ENCODE results near the gene TNFRSF18.

DNA sequence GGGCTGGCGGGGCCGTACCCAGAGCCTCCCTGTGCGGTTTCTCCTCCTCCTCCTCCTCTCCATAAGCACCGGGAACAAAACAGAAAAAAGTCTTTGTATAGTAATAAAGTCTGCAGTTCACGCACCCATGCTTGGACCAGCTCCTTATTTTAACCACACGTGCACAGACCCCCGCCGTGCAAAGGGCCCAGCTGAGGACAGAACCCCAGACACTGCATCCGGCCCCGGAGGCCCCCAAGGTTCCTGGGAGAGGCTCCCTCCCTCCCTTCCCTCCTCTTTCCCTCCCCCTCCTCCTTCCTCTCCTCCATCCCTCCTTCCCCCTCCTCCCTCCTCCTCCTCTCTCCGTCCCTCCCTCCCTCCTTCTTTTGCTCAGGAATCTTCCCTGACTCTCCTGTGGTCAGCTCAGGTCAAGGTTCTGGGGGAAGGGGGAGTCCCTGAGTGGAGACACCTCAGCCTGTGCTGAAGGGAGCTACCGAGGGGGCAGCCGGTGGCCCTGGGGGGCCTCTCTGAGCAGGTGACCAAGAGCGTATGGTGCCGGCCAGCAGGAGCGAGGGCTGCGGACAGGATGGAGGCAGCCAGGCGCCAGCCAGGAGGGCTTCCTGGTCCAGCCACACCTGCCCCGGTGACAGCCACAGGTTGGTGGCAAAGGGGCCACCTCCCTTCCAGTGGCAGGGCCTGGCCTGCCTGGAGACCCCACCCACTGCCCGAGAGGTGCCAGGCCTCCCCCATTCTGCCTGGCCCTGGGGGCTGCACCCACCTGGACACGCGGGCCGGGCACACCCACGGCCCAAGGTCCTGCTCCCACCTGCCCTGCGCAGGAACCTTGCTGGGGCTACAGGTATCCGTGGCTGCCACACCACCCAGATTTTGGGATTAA is 35.9 kb downstream of the TNFRSF18 start:
- TF ChIP-seq POLR2AphosphoS5 (IDR thresholded peaks at IDR 0.05; ENCODE audit: insufficient read depth, low read depth, low read length), result no peak
- TF ChIP-seq, protein P1, sequence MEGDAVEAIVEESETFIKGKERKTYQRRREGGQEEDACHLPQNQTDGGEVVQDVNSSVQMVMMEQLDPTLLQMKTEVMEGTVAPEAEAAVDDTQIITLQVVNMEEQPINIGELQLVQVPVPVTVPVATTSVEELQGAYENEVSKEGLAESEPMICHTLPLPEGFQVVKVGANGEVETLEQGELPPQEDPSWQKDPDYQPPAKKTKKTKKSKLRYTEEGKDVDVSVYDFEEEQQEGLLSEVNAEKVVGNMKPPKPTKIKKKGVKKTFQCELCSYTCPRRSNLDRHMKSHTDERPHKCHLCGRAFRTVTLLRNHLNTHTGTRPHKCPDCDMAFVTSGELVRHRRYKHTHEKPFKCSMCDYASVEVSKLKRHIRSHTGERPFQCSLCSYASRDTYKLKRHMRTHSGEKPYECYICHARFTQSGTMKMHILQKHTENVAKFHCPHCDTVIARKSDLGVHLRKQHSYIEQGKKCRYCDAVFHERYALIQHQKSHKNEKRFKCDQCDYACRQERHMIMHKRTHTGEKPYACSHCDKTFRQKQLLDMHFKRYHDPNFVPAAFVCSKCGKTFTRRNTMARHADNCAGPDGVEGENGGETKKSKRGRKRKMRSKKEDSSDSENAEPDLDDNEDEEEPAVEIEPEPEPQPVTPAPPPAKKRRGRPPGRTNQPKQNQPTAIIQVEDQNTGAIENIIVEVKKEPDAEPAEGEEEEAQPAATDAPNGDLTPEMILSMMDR (IDR thresholded peaks at IDR 0.05; ENCODE audit: extremely low read depth in 1 of 2, insufficient read depth in 1 of 2, low read depth in 1 of 2, low read length in 2 of 2), result no peak
- no peak for TF ChIP-seq POLR2A (IDR thresholded peaks at IDR 0.05; ENCODE audit: low read depth, low read length)
- no peak for TF ChIP-seq EZH2 (IDR thresholded peaks at IDR 0.05; ENCODE audit: borderline replicate concordance, low read depth, low read length, severe bottlenecking)
- no peak for TF ChIP-seq JUN (IDR thresholded peaks at IDR 0.05; ENCODE audit: borderline replicate concordance, insufficient read depth, insufficient read length, low read depth)
- no peak for TF ChIP-seq GATA2 (IDR thresholded peaks at IDR 0.05; ENCODE audit: insufficient read depth, insufficient read length, low read depth, low read length)
- TF ChIP-seq MYC (IDR thresholded peaks at IDR 0.05; ENCODE audit: low read depth, low read length), result no peak
- TF ChIP-seq, protein P2, sequence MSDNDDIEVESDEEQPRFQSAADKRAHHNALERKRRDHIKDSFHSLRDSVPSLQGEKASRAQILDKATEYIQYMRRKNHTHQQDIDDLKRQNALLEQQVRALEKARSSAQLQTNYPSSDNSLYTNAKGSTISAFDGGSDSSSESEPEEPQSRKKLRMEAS (IDR thresholded peaks at IDR 0.05; ENCODE audit: insufficient read depth, insufficient read length), result no peak
- no peak for TF ChIP-seq FOS (IDR thresholded peaks at IDR 0.05; ENCODE audit: borderline replicate concordance, insufficient read depth, low read length)

Data from endothelial cell of umbilical vein (primary cell).